H9 (cell line): Measurements from ENCODE around the gene FOXO1. TPM values are rescaled to one million over a fixed set of nuclear protein-coding genes. Genes with fewer than 3 reads are reported as not detected.

ENCODE experiments used
- DNase-seq: peaks from one replicate; pipeline ENCODE4 v3.0.0-alpha.2; 2017
- H2AFZ ChIP-seq: one replicate; pipeline ENCODE4 v1.6.1; 2013; ENCODE audit warnings: mild to moderate bottlenecking, low read length, control low read depth, moderate library complexity
- H2AK5ac ChIP-seq: 2 replicates; pipeline ENCODE4 v1.6.1; 2013; ENCODE audit warnings: low read length, control low read depth, mixed read lengths; ENCODE audit not compliant: insufficient read length
- H2BK120ac ChIP-seq: one replicate; pipeline ENCODE4 v1.6.1; 2013; ENCODE audit warnings: low read depth, mild to moderate bottlenecking, low read length, control low read depth, inconsistent platforms; ENCODE audit not compliant: poor library complexity, severe bottlenecking
- H2BK12ac ChIP-seq: 2 replicates; pipeline ENCODE4 v1.6.1; 2013; ENCODE audit warnings: low read length, control low read depth, mixed read lengths, low read depth; ENCODE audit not compliant: insufficient read length
- H2BK15ac ChIP-seq: 2 replicates; pipeline ENCODE4 v1.6.1; 2013; ENCODE audit warnings: low read depth, low read length, control low read depth
- H2BK20ac ChIP-seq: one replicate; pipeline ENCODE4 v1.6.1; 2013; ENCODE audit warnings: low read depth, mild to moderate bottlenecking, low read length, control low read depth, inconsistent platforms; ENCODE audit not compliant: poor library complexity, severe bottlenecking
- H2BK5ac ChIP-seq: 2 replicates; pipeline ENCODE4 v1.6.1; 2013; ENCODE audit warnings: low read length, control low read depth, mixed read lengths; ENCODE audit not compliant: insufficient read length
- H3K14ac ChIP-seq: 2 replicates; pipeline ENCODE4 v1.6.1; 2013; ENCODE audit warnings: low read length, control low read depth; ENCODE audit not compliant: insufficient read depth
- H3K18ac ChIP-seq: 2 replicates; pipeline ENCODE4 v1.6.1; 2013; ENCODE audit warnings: low read depth, mild to moderate bottlenecking, mixed read lengths, low read length, control low read depth; ENCODE audit not compliant: insufficient read length
- H3K23ac ChIP-seq: 2 replicates; pipeline ENCODE4 v1.6.1; 2013; ENCODE audit warnings: low read length, control low read depth, mixed read lengths, low read depth; ENCODE audit not compliant: insufficient read length
- H3K23me2 ChIP-seq: 2 replicates; pipeline ENCODE4 v1.6.1; 2013; ENCODE audit warnings: low read depth, mild to moderate bottlenecking, mixed read lengths, low read length, control low read depth; ENCODE audit not compliant: insufficient read length, poor library complexity, severe bottlenecking
- H3K27ac ChIP-seq: 2 replicates; pipeline ENCODE4 v1.5.1; 2013; ENCODE audit warnings: low read length, control low read depth, mixed read lengths, low read depth; ENCODE audit not compliant: insufficient read length
- H3K27me3 ChIP-seq: 2 replicates; pipeline ENCODE4 v1.6.1; 2013; ENCODE audit warnings: low read length, control low read depth, inconsistent platforms; ENCODE audit not compliant: insufficient read depth
- H3K4ac ChIP-seq: 2 replicates; pipeline ENCODE4 v1.6.1; 2013; ENCODE audit warnings: low read depth, mild to moderate bottlenecking, control low read depth, inconsistent platforms, low read length, moderate library complexity
- H3K4me1 ChIP-seq: 2 replicates; pipeline ENCODE4 v1.6.1; 2013; ENCODE audit warnings: low read length, control low read depth, inconsistent platforms; ENCODE audit not compliant: insufficient read depth
- H3K4me2 ChIP-seq: 2 replicates; pipeline ENCODE4 v1.6.1; 2013; ENCODE audit warnings: low read length, control low read depth, mixed read lengths; ENCODE audit not compliant: insufficient read length, insufficient read depth
- H3K56ac ChIP-seq: 2 replicates; pipeline ENCODE4 v1.6.1; 2013; ENCODE audit warnings: low read depth, mild to moderate bottlenecking, mixed read lengths, low read length, control low read depth; ENCODE audit not compliant: insufficient read length
- H3K79me1 ChIP-seq: 2 replicates; pipeline ENCODE4 v1.6.1; 2013; ENCODE audit warnings: low read depth, mild to moderate bottlenecking, moderate library complexity, low read length, control low read depth, inconsistent platforms; ENCODE audit not compliant: insufficient read depth, poor library complexity, severe bottlenecking
- H3K79me2 ChIP-seq: 2 replicates; pipeline ENCODE4 v1.6.1; 2013; ENCODE audit warnings: low read length, control low read depth, inconsistent platforms; ENCODE audit not compliant: insufficient read depth
- H3K9ac ChIP-seq: 2 replicates; pipeline ENCODE4 v1.6.1; 2013; ENCODE audit warnings: low read length, control low read depth, mixed read lengths; ENCODE audit not compliant: insufficient read length; ENCODE audit errors: extremely low read depth
- H3K9me3 ChIP-seq: one replicate; pipeline ENCODE4 v1.6.1; 2013; ENCODE audit warnings: low read depth, low read length, inconsistent platforms; ENCODE audit not compliant: control insufficient read depth
- H3T11ph ChIP-seq: one replicate; pipeline ENCODE4 v1.6.1; 2013; ENCODE audit warnings: mild to moderate bottlenecking, low read length, control low read depth, inconsistent platforms
- H4K20me1 ChIP-seq: one replicate; pipeline ENCODE4 v1.6.1; 2013; ENCODE audit not compliant: control insufficient read depth, insufficient read length, insufficient read depth
- H4K5ac ChIP-seq: 2 replicates; pipeline ENCODE4 v1.6.1; 2013; ENCODE audit warnings: low read depth, mild to moderate bottlenecking, mixed read lengths, low read length, control low read depth; ENCODE audit not compliant: insufficient read length
- H4K8ac ChIP-seq: replicated peaks from 2 replicates; pipeline ENCODE4 v1.6.1; 2013; ENCODE audit warnings: low read length, control low read depth, mixed read lengths, low read depth; ENCODE audit not compliant: insufficient read length
- H4K91ac ChIP-seq: 2 replicates; pipeline ENCODE4 v1.6.1; 2013; ENCODE audit warnings: low read depth, mild to moderate bottlenecking, moderate library complexity, mixed read lengths, low read length, control low read depth; ENCODE audit not compliant: insufficient read length
- H3K27ac Mint-ChIP-seq, 3 experiments: 2 replicates in 2 of 3; 3 replicates in 1 of 3; pipeline ENCODE4 v1.8.0; 2020 to 2021; ENCODE audit warnings: mixed read lengths in 3 of 3, mild to moderate bottlenecking in 1 of 3, moderate library complexity in 1 of 3
- H3K27me3 Mint-ChIP-seq: 2 replicates; pipeline ENCODE4 v1.8.0; 2021; ENCODE audit warnings: low read depth, mild to moderate bottlenecking, moderate library complexity, mixed read lengths
- H3K36me3 Mint-ChIP-seq, 3 experiments: 2 replicates in 2 of 3; 3 replicates in 1 of 3; pipeline ENCODE4 v1.8.0; 2020 to 2021; ENCODE audit warnings: low read depth in 3 of 3, mixed read lengths in 3 of 3; ENCODE audit not compliant: insufficient read depth in 1 of 3
- H3K4me1 Mint-ChIP-seq, 2 experiments: 2 replicates each; pipeline ENCODE4 v1.8.0; 2020; ENCODE audit warnings: mixed read lengths in 2 of 2
- H3K4me3 Mint-ChIP-seq, 2 experiments: 2 replicates in 1 of 2; 3 replicates in 1 of 2; pipeline ENCODE4 v1.8.0; 2020 to 2021; ENCODE audit warnings: mild to moderate bottlenecking in 2 of 2, mixed read lengths in 2 of 2, moderate library complexity in 1 of 2
- H3K9me3 Mint-ChIP-seq, 2 experiments: 2 replicates in 1 of 2; 3 replicates in 1 of 2; pipeline ENCODE4 v1.8.0; 2020; ENCODE audit warnings: mild to moderate bottlenecking in 2 of 2, mixed read lengths in 2 of 2, moderate library complexity in 1 of 2
- CTCF ChIP-seq: fragments of 200-600 bp; sonication (generic); conservative IDR thresholded peaks from 3 replicates; pipeline ENCODE4 v1.8.0; 2021; ENCODE audit warnings: antibody characterized with exemption, mild to moderate bottlenecking
- WGBS: extraction: QIAGEN DNeasy Blood & Tissue Kit; methylation state at CpG from one replicate; pipeline ENCODE4 v1.1.7; 2013; ENCODE audit warnings: missing lambda C conversion rate, low lambda C conversion rate, mixed read lengths; ENCODE audit not compliant: insufficient read length; ENCODE audit errors: extremely low coverage; 5-methylcytosine and 5-hydroxymethylcytosine counted together
- total RNA-seq: library from RNA; stranded (reverse); gene quantifications from 2 replicates; pipeline ENCODE4 v1.2.1, GENCODE V29; 2021

Gene FOXO1
- total RNA-seq, 1 experiment from 2014 or later, result 44.6 TPM

- no peak overlapping the region for H3K4me2 ChIP-seq
Measured at GRCh38 chr13:40564342-40565001, 102.0 kb downstream of the FOXO1 start.

More at GRCh38 chr13:40564342-40565001, 102.0 kb downstream of the FOXO1 start:
- Histone ChIP-seq H3K18ac (no peak overlapping the region), H3K4ac (no peak overlapping the region), H3K4me1 (peaks cover 3% of the 10 kb centered on the region; the same call in 1 of the 2 replicates), H3K27ac (no peak overlapping the region), H3K9me3 (no peaks in the 10 kb centered on the region), H4K91ac (no peak overlapping the region), H2BK120ac (no peak overlapping the region), H3K79me2 (peaks cover 44% of the 10 kb centered on the region; the same call in 1 of the 2 replicates), H3K23ac (no peak overlapping the region), H4K8ac (no peak overlapping the region), H2AFZ (no peak overlapping the region), H3K56ac (no peak overlapping the region), H3K9ac (no peak overlapping the region), H3T11ph (no peak overlapping the region), H2BK5ac (no peak overlapping the region), H4K5ac (no peak overlapping the region), H2BK12ac (no peak overlapping the region), H2BK15ac (no peak overlapping the region), H3K23me2 (no peaks in the 10 kb centered on the region), H2AK5ac (no peak overlapping the region), H4K20me1 (peaks cover 3% of the 10 kb centered on the region), H2BK20ac (no peak overlapping the region), H3K27me3 (no peaks in the 10 kb centered on the region), H3K79me1 (peaks cover 12% of the 10 kb centered on the region), H3K14ac (no peak overlapping the region; the same call in 1 of the 2 replicates)
- H3K27me3 Mint-ChIP-seq, result no peaks in the 10 kb centered on the region
- peak; percentile 28; the same call in 1 of the 3 replicates for TF ChIP-seq CTCF
- H3K9me3 Mint-ChIP-seq, result no peaks in the 10 kb centered on the region
- H3K4me3 Mint-ChIP-seq, result no peak overlapping the region
- DNase-seq, result no peak
- H3K27ac Mint-ChIP-seq, result peak overlapping the region; percentile 41 to 92 (median 53); a peak in 5 of 7 replicates
- WGBS, result no CpG with 5 or more reads among the region's 15 CpGs
- peaks cover 13 to 16% (median 15%) of the 10 kb centered on the region in 3 experiments for H3K36me3 Mint-ChIP-seq
- H3K4me1 Mint-ChIP-seq, result peaks cover 56% of the 10 kb centered on the region in 2 experiments
